H9 (cell line): Measurements from ENCODE around the gene LRRC55. TPM values are rescaled to one million over a fixed set of nuclear protein-coding genes. Genes with fewer than 3 reads are reported as not detected.

Experiments used
- DNase-seq: peaks from one replicate; pipeline ENCODE4 v3.0.0-alpha.2; 2017
- H2AFZ ChIP-seq: one replicate; pipeline ENCODE4 v1.6.1; 2013; ENCODE audit warnings: mild to moderate bottlenecking, low read length, control low read depth, moderate library complexity
- H2AK5ac ChIP-seq: 2 replicates; pipeline ENCODE4 v1.6.1; 2013; ENCODE audit warnings: low read length, control low read depth, mixed read lengths; ENCODE audit not compliant: insufficient read length
- H2BK120ac ChIP-seq: one replicate; pipeline ENCODE4 v1.6.1; 2013; ENCODE audit warnings: low read depth, mild to moderate bottlenecking, low read length, control low read depth, inconsistent platforms; ENCODE audit not compliant: poor library complexity, severe bottlenecking
- H2BK12ac ChIP-seq: 2 replicates; pipeline ENCODE4 v1.6.1; 2013; ENCODE audit warnings: low read length, control low read depth, mixed read lengths, low read depth; ENCODE audit not compliant: insufficient read length
- H2BK15ac ChIP-seq: 2 replicates; pipeline ENCODE4 v1.6.1; 2013; ENCODE audit warnings: low read depth, low read length, control low read depth
- H2BK20ac ChIP-seq: one replicate; pipeline ENCODE4 v1.6.1; 2013; ENCODE audit warnings: low read depth, mild to moderate bottlenecking, low read length, control low read depth, inconsistent platforms; ENCODE audit not compliant: poor library complexity, severe bottlenecking
- H2BK5ac ChIP-seq: 2 replicates; pipeline ENCODE4 v1.6.1; 2013; ENCODE audit warnings: low read length, control low read depth, mixed read lengths; ENCODE audit not compliant: insufficient read length
- H3K14ac ChIP-seq: 2 replicates; pipeline ENCODE4 v1.6.1; 2013; ENCODE audit warnings: low read length, control low read depth; ENCODE audit not compliant: insufficient read depth
- H3K18ac ChIP-seq: 2 replicates; pipeline ENCODE4 v1.6.1; 2013; ENCODE audit warnings: low read depth, mild to moderate bottlenecking, mixed read lengths, low read length, control low read depth; ENCODE audit not compliant: insufficient read length
- H3K23ac ChIP-seq: 2 replicates; pipeline ENCODE4 v1.6.1; 2013; ENCODE audit warnings: low read length, control low read depth, mixed read lengths, low read depth; ENCODE audit not compliant: insufficient read length
- H3K23me2 ChIP-seq: 2 replicates; pipeline ENCODE4 v1.6.1; 2013; ENCODE audit warnings: low read depth, mild to moderate bottlenecking, mixed read lengths, low read length, control low read depth; ENCODE audit not compliant: insufficient read length, poor library complexity, severe bottlenecking
- H3K27ac ChIP-seq: 2 replicates; pipeline ENCODE4 v1.5.1; 2013; ENCODE audit warnings: low read length, control low read depth, mixed read lengths, low read depth; ENCODE audit not compliant: insufficient read length
- H3K27me3 ChIP-seq: 2 replicates; pipeline ENCODE4 v1.6.1; 2013; ENCODE audit warnings: low read length, control low read depth, inconsistent platforms; ENCODE audit not compliant: insufficient read depth
- H3K4ac ChIP-seq: 2 replicates; pipeline ENCODE4 v1.6.1; 2013; ENCODE audit warnings: low read depth, mild to moderate bottlenecking, control low read depth, inconsistent platforms, low read length, moderate library complexity
- H3K4me1 ChIP-seq: 2 replicates; pipeline ENCODE4 v1.6.1; 2013; ENCODE audit warnings: low read length, control low read depth, inconsistent platforms; ENCODE audit not compliant: insufficient read depth
- H3K4me2 ChIP-seq: 2 replicates; pipeline ENCODE4 v1.6.1; 2013; ENCODE audit warnings: low read length, control low read depth, mixed read lengths; ENCODE audit not compliant: insufficient read length, insufficient read depth
- H3K56ac ChIP-seq: 2 replicates; pipeline ENCODE4 v1.6.1; 2013; ENCODE audit warnings: low read depth, mild to moderate bottlenecking, mixed read lengths, low read length, control low read depth; ENCODE audit not compliant: insufficient read length
- H3K79me1 ChIP-seq: 2 replicates; pipeline ENCODE4 v1.6.1; 2013; ENCODE audit warnings: low read depth, mild to moderate bottlenecking, moderate library complexity, low read length, control low read depth, inconsistent platforms; ENCODE audit not compliant: insufficient read depth, poor library complexity, severe bottlenecking
- H3K79me2 ChIP-seq: 2 replicates; pipeline ENCODE4 v1.6.1; 2013; ENCODE audit warnings: low read length, control low read depth, inconsistent platforms; ENCODE audit not compliant: insufficient read depth
- H3K9ac ChIP-seq: 2 replicates; pipeline ENCODE4 v1.6.1; 2013; ENCODE audit warnings: low read length, control low read depth, mixed read lengths; ENCODE audit not compliant: insufficient read length; ENCODE audit errors: extremely low read depth
- H3K9me3 ChIP-seq: one replicate; pipeline ENCODE4 v1.6.1; 2013; ENCODE audit warnings: low read depth, low read length, inconsistent platforms; ENCODE audit not compliant: control insufficient read depth
- H3T11ph ChIP-seq: one replicate; pipeline ENCODE4 v1.6.1; 2013; ENCODE audit warnings: mild to moderate bottlenecking, low read length, control low read depth, inconsistent platforms
- H4K20me1 ChIP-seq: one replicate; pipeline ENCODE4 v1.6.1; 2013; ENCODE audit not compliant: control insufficient read depth, insufficient read length, insufficient read depth
- H4K5ac ChIP-seq: 2 replicates; pipeline ENCODE4 v1.6.1; 2013; ENCODE audit warnings: low read depth, mild to moderate bottlenecking, mixed read lengths, low read length, control low read depth; ENCODE audit not compliant: insufficient read length
- H4K8ac ChIP-seq: replicated peaks from 2 replicates; pipeline ENCODE4 v1.6.1; 2013; ENCODE audit warnings: low read length, control low read depth, mixed read lengths, low read depth; ENCODE audit not compliant: insufficient read length
- H4K91ac ChIP-seq: 2 replicates; pipeline ENCODE4 v1.6.1; 2013; ENCODE audit warnings: low read depth, mild to moderate bottlenecking, moderate library complexity, mixed read lengths, low read length, control low read depth; ENCODE audit not compliant: insufficient read length
- H3K27ac Mint-ChIP-seq, 3 experiments: 2 replicates in 2 of 3; 3 replicates in 1 of 3; pipeline ENCODE4 v1.8.0; 2020 to 2021; ENCODE audit warnings: mixed read lengths in 3 of 3, mild to moderate bottlenecking in 1 of 3, moderate library complexity in 1 of 3
- H3K27me3 Mint-ChIP-seq: 2 replicates; pipeline ENCODE4 v1.8.0; 2021; ENCODE audit warnings: low read depth, mild to moderate bottlenecking, moderate library complexity, mixed read lengths
- H3K36me3 Mint-ChIP-seq, 3 experiments: 2 replicates in 2 of 3; 3 replicates in 1 of 3; pipeline ENCODE4 v1.8.0; 2020 to 2021; ENCODE audit warnings: low read depth in 3 of 3, mixed read lengths in 3 of 3; ENCODE audit not compliant: insufficient read depth in 1 of 3
- H3K4me1 Mint-ChIP-seq, 2 experiments: 2 replicates each; pipeline ENCODE4 v1.8.0; 2020; ENCODE audit warnings: mixed read lengths in 2 of 2
- H3K4me3 Mint-ChIP-seq, 2 experiments: 2 replicates in 1 of 2; 3 replicates in 1 of 2; pipeline ENCODE4 v1.8.0; 2020 to 2021; ENCODE audit warnings: mild to moderate bottlenecking in 2 of 2, mixed read lengths in 2 of 2, moderate library complexity in 1 of 2
- H3K9me3 Mint-ChIP-seq, 2 experiments: 2 replicates in 1 of 2; 3 replicates in 1 of 2; pipeline ENCODE4 v1.8.0; 2020; ENCODE audit warnings: mild to moderate bottlenecking in 2 of 2, mixed read lengths in 2 of 2, moderate library complexity in 1 of 2
- CTCF ChIP-seq: fragments of 200-600 bp; sonication (generic); conservative IDR thresholded peaks from 3 replicates; pipeline ENCODE4 v1.8.0; 2021; ENCODE audit warnings: antibody characterized with exemption, mild to moderate bottlenecking
- WGBS: extraction: QIAGEN DNeasy Blood & Tissue Kit; methylation state at CpG from one replicate; pipeline ENCODE4 v1.1.7; 2013; ENCODE audit warnings: missing lambda C conversion rate, low lambda C conversion rate, mixed read lengths; ENCODE audit not compliant: insufficient read length; ENCODE audit errors: extremely low coverage; 5-methylcytosine and 5-hydroxymethylcytosine counted together
- total RNA-seq: library from RNA; stranded (reverse); gene quantifications from 2 replicates; pipeline ENCODE4 v1.2.1, GENCODE V29; 2021

The LRRC55 gene
- total RNA-seq, 1 experiment from 2014 or later: 1.0 TPM

- Histone ChIP-seq H3K9me3 (no peaks in the 10 kb centered on the region), H2AK5ac (no peak overlapping the region), H3K56ac (no peak overlapping the region), H3K4me2 (no peak overlapping the region), H2BK120ac (no peak overlapping the region), H2BK5ac (no peak overlapping the region), H3K14ac (no peak overlapping the region), H3K79me2 (no peaks in the 10 kb centered on the region), H3K79me1 (no peaks in the 10 kb centered on the region), H3K4ac (no peak overlapping the region), H4K20me1 (no peaks in the 10 kb centered on the region), H3T11ph (no peak overlapping the region), H2AFZ (no peak overlapping the region), H2BK20ac (no peak overlapping the region), H3K18ac (no peak overlapping the region), H4K91ac (no peak overlapping the region), H3K9ac (no peak overlapping the region), H3K4me1 (peaks cover 3% of the 10 kb centered on the region; the same call in 1 of the 2 replicates), H2BK12ac (no peak overlapping the region), H4K5ac (no peak overlapping the region), H3K23ac (no peak overlapping the region), H4K8ac (no peak overlapping the region), H3K27me3 (no peaks in the 10 kb centered on the region), H2BK15ac (no peak overlapping the region), H3K23me2 (no peaks in the 10 kb centered on the region), H3K27ac (no peak overlapping the region)
- H3K4me3 Mint-ChIP-seq: no peak overlapping the region
- no peaks in the 10 kb centered on the region for H3K9me3 Mint-ChIP-seq
- H3K4me1 Mint-ChIP-seq: peaks cover 34 to 40% of the 10 kb centered on the region in 2 experiments
- WGBS: no CpG with 5 or more reads among the region's 1 CpG
- TF ChIP-seq CTCF: no peak
- H3K36me3 Mint-ChIP-seq: no peaks in the 10 kb centered on the region
- no peak overlapping the region; a peak in 1 of 7 replicates for H3K27ac Mint-ChIP-seq
- peaks cover 11% of the 10 kb centered on the region for H3K27me3 Mint-ChIP-seq
- DNase-seq: no peak
Measured at GRCh38 chr11:57155400-57155799, 26.4 kb upstream of the LRRC55 start.
